ENCODE data around the gene SCAMP4. TPM values are rescaled to one million over a fixed set of nuclear protein-coding genes. Genes with fewer than 3 reads are reported as not detected.
A peak's percentile ranks its signal among the peaks of the same experiment; 100 is the strongest.

The SCAMP4 gene
- total and polyA plus RNA-seq, 9 of the 15 experiments (the other 6 are each of a cell fraction or from before 2014, with no cell fraction given), result 0.81 to 45.9 (median 12.8) TPM

- Histone ChIP-seq H3K27ac (ENCODE audit: extremely low read depth, low read depth, low read length) (peak overlapping the region; percentile 74), H3K4me3 (peak overlapping the region; percentile 91), H2AFZ (ENCODE audit: low read depth, low read length) (0 out of 2 replicates have a peak overlapping the region, but pooled peaks have one; percentile 24), H3K9me1 (ENCODE audit: control insufficient read depth, insufficient read depth, low read length) (peaks cover 14% of the 10 kb centered on the region), H3K4me2 (ENCODE audit: insufficient read depth, low read length) (peak overlapping the region; percentile 90), H3K4me1 (replicated peaks in 1 of 2; ENCODE audit: control insufficient read depth in 2 of 2, insufficient read depth in 2 of 2, low read length in 2 of 2) (peaks cover 31 to 76% of the 10 kb centered on the region in 2 experiments), H3K79me2 (ENCODE audit: control insufficient read depth, insufficient read depth, low read length) (peaks cover 46% of the 10 kb centered on the region), H4K20me1 (replicated peaks; ENCODE audit: control insufficient read depth, insufficient read depth, low read length) (peaks cover 37% of the 10 kb centered on the region; the same call in 1 of the 2 replicates), H3K9ac (ENCODE audit: insufficient read depth in 1 of 2, low read depth in 2 of 2, low read length in 2 of 2) (peak overlapping the region; percentile 89 to 99), H3K36me3 (ENCODE audit: control insufficient read depth, insufficient read depth, low read length) (peaks cover 27% of the 10 kb centered on the region; the same call in 2 of the 3 replicates), H3K27me3 (ENCODE audit: control insufficient read depth in 2 of 2, insufficient read depth in 2 of 2, low read length in 2 of 2) (no peaks in the 10 kb centered on the region), H3K9me3 (replicated peaks; ENCODE audit: control insufficient read depth, insufficient read depth, low read depth, low read length) (no peaks in the 10 kb centered on the region)
- ChIA-PET POLR2A (interaction anchor here (0.5 to 2.1 kb wide), 5 partner anchors 12 to 64 kb away, joined by 3 to 8 read pairs (median 4); no protein-coding TSS in a partner anchor), CTCF (ENCODE audit: low intra/inter-chr PET ratio) (interaction anchor here (0.6 kb wide), 1 partner anchor 555 kb away, joined by 6 read pairs; no protein-coding TSS in a partner anchor)
- intact Hi-C loops (cut with micrococcal nuclease), result no loop called here
- peak; percentile 4; the same call in 2 of the 3 replicates for ATAC-seq
- no peak for DNase-seq (ENCODE audit: extremely low read depth in 1 of 4, low spot score in 3 of 4)
- WGBS (ENCODE audit: insufficient coverage, low coverage, missing lambda C conversion rate), result 0% methylated on average over 35 of the region's 56 CpGs
- FAIRE-seq, result no peak
- in situ Hi-C loops (cut with MboI), result no loop called here
- no TSS peak for BruUV-seq (replicated peaks)
- TF ChIP-seq KAT7 (CRISPR knock-in tag; IDR thresholded peaks at IDR 0.05; ENCODE audit: borderline replicate concordance), result 0 out of 2 replicates have a peak, but pooled peaks have one; percentile 47
- TF ChIP-seq GTF2E2 (tag; IDR thresholded peaks at IDR 0.05), result no peak
- TF ChIP-seq MAX (CRISPR knock-in tag; IDR thresholded peaks at IDR 0.05), result 0 out of 2 replicates have a peak, but pooled peaks have one; percentile 20
- peak; percentile 30 for TF ChIP-seq SAP30 (IDR thresholded peaks at IDR 0.05; ENCODE audit: borderline replicate concordance, insufficient read depth, low read depth, low read length, poor library complexity, severe bottlenecking)
- no peak for TF ChIP-seq ZNF449 (CRISPR knock-in tag; IDR thresholded peaks at IDR 0.05)
- peak; percentile 2 for TF ChIP-seq TAF1 (IDR thresholded peaks at IDR 0.05; ENCODE audit: control insufficient read depth, extremely low read depth, insufficient read depth, low read length, severe bottlenecking)
- TF ChIP-seq JUN (IDR thresholded peaks at IDR 0.05; ENCODE audit: borderline replicate concordance, low read depth, low read length), result no peak
- 0 out of 2 replicates have a peak, but pooled peaks have one; percentile 18 for TF ChIP-seq JUN (CRISPR knock-in tag; IDR thresholded peaks at IDR 0.05; ENCODE audit: borderline replicate concordance)
- TF ChIP-seq PHF8 (IDR thresholded peaks at IDR 0.05; ENCODE audit: borderline replicate concordance, low read length), result peak; percentile 24; the same call in 1 of the 2 replicates
- TF ChIP-seq TRIM28 (IDR thresholded peaks at IDR 0.05), result no peak
- 0 out of 2 replicates have a peak, but pooled peaks have one; percentile 26 for TF ChIP-seq LCOR (CRISPR knock-in tag; IDR thresholded peaks at IDR 0.05)
- peak; percentile 78 for TF ChIP-seq RBFOX2 (IDR thresholded peaks at IDR 0.05; ENCODE audit: low read depth, low read length)
- TF ChIP-seq CCNT2 (IDR thresholded peaks at IDR 0.05; ENCODE audit: borderline replicate concordance, extremely low read depth, insufficient read length, low read depth, low read length), result peak; percentile 29
- peak; percentile 90 for TF ChIP-seq CHD1 (IDR thresholded peaks at IDR 0.05; ENCODE audit: low read length)
- no peak for TF ChIP-seq USF2 (CRISPR knock-in tag; IDR thresholded peaks at IDR 0.05)
- TF ChIP-seq NFE2 (IDR thresholded peaks at IDR 0.05; ENCODE audit: low read depth), result no peak
- peak; percentile 65 for TF ChIP-seq POLR2G (IDR thresholded peaks at IDR 0.05; ENCODE audit: low read depth, low read length)
Measured at GRCh38 chr19:1884719-1885334, 20.4 kb upstream of the SCAMP4 start.

Measured in K562 (cell line).